Body of pancreas (tissue), 4 donors: Measurements from ENCODE around the gene COA5. TPM values are rescaled to one million over a fixed set of nuclear protein-coding genes. Genes with fewer than 3 reads are reported as not detected.

ENCODE experiments used
- ATAC-seq: fragments of 150-250 bp; one replicate; pipeline ENCODE4 v1.9.1; 2016
- DNase-seq, 4 donors: peaks; one replicate each; pipeline ENCODE4 v3.0.0-alpha.2; 2019
- H3K27ac ChIP-seq, 4 donors: fragments of 200-600 bp; sonication (generic); 1 replicate in 3 of 4; 2 replicates in 1 of 4; pipeline versions ENCODE4 v1.5.1 to v1.6.1; 2016 to 2019; ENCODE audit warnings: mild to moderate bottlenecking in 1 of 4, mixed read lengths in 1 of 4, moderate library complexity in 1 of 4
- H3K27me3 ChIP-seq, 2 donors: fragments of 200-600 bp; sonication (generic); one replicate each; pipeline ENCODE4 v1.6.0; 2016; ENCODE audit warnings: mild to moderate bottlenecking in 1 of 2
- H3K36me3 ChIP-seq, 2 donors: fragments of 200-600 bp; sonication (generic); replicated peaks in 1 of 2; 2 replicates each; pipeline ENCODE4 v1.5.1; 2016; ENCODE audit warnings: low read depth in 2 of 2; ENCODE audit not compliant: insufficient read depth in 1 of 2
- H3K4me1 ChIP-seq: fragments of 200-600 bp; sonication (generic); one replicate; pipeline ENCODE4 v1.6.0; 2016
- H3K4me3 ChIP-seq, 2 donors: fragments of 200-600 bp; sonication (generic); 1 replicate in 1 of 2; 2 replicates in 1 of 2; pipeline ENCODE4 v1.5.1; 2016 to 2019
- H3K9me3 ChIP-seq, 3 donors: fragments of 200-600 bp; sonication (generic); 1 replicate in 2 of 3; 2 replicates in 1 of 3; pipeline ENCODE4 v1.5.1; 2016
- CTCF ChIP-seq, 7 experiments: fragments of 450-650 bp in 4 of 7; fragments of 200-600 bp in 3 of 7; sonication (generic) in 3 of 7; IDR thresholded peaks; one replicate each; pipeline ENCODE4 v1.5.1; 2016 to 2019; ENCODE audit warnings: antibody characterized with exemption in 7 of 7
- POLR2A ChIP-seq, 3 donors: fragments of 450-650 bp; IDR thresholded peaks; one replicate each; pipeline ENCODE4 v1.6.1; 2016; ENCODE audit warnings: antibody characterized with exemption in 3 of 3, mild to moderate bottlenecking in 2 of 3
- WGBS, 2 donors: methylation state at CpG; one replicate each; pipeline ENCODE4 v1.1.5; 2017; 5-methylcytosine and 5-hydroxymethylcytosine counted together
- intact Hi-C: fragments of 100-400 bp; cut with DNase I; formaldehyde crosslinking; loops from one replicate; pipeline ENCODE4 v1.15.1; 2023
- total RNA-seq, 2 donors: library from RNA; depleted of rRNA; stranded (reverse); fragments of >200 nt; gene quantifications; one replicate each; pipeline ENCODE4 v1.1.0, GENCODE V29; 2016

COA5 gene
- total RNA-seq, 2 donors from 2014 or later: 20.1 to 39.2 TPM

GRCh38 chr2:98643496-98644100 is 35.3 kb upstream of the COA5 start:
- ATAC-seq: no peak
- peaks cover 4 to 17% of the 10 kb centered on the region in 2 donors for H3K36me3 ChIP-seq
- intact Hi-C loops: loop anchor here (10.0 kb wide), 1 partner anchor 421 kb away; no protein-coding TSS in a partner anchor
- TF ChIP-seq CTCF (IDR thresholded peaks at IDR 0.05) (no peak), POLR2A (IDR thresholded peaks at IDR 0.05) (no peak)
- H3K9me3 ChIP-seq: no peaks in the 10 kb centered on the region
- no peak overlapping the region for H3K4me3 ChIP-seq
- 80 to 88% methylated on average over 5 of the region's 5 CpGs for whole genome bisulfite sequencing, 2 donors
- H3K27ac ChIP-seq: no peak overlapping the region
- H3K27me3 ChIP-seq: no peaks in the 10 kb centered on the region
- no peaks in the 10 kb centered on the region for H3K4me1 ChIP-seq
- DNase-seq: no peak

GRCh38 chr2:98637401-98638147 is 29.3 kb upstream of the COA5 start:
- peaks cover 4 to 39% of the 10 kb centered on the region in 2 donors for H3K36me3 ChIP-seq
- WGBS, 2 donors: 78 to 85% methylated on average over 10 of the region's 10 CpGs
- no peak for DNase-seq

GRCh38 chr2:98634406-98635092 is 26.2 kb upstream of the COA5 start:
- ATAC-seq (no peak), DNase-seq (no peak)
- TF ChIP-seq POLR2A (IDR thresholded peaks at IDR 0.05) (no peak), CTCF (IDR thresholded peaks at IDR 0.05) (peak in 1 of 7 experiments; percentile 4)
- no peaks in the 10 kb centered on the region for H3K4me1 ChIP-seq
- H3K9me3 ChIP-seq: no peaks in the 10 kb centered on the region
- no peaks in the 10 kb centered on the region for H3K27me3 ChIP-seq
- H3K4me3 ChIP-seq: no peak overlapping the region
- 85% methylated on average over 9 of the region's 9 CpGs for WGBS, 2 donors
- peaks cover 4 to 47% of the 10 kb centered on the region in 2 donors for H3K36me3 ChIP-seq
- H3K27ac ChIP-seq: no peak overlapping the region
- intact Hi-C loops: no loop called here

More at GRCh38 chr2:98637401-98638147, 29.3 kb upstream of the COA5 start:
- intact Hi-C loops: no loop called here
- Histone ChIP-seq H3K4me1 (no peaks in the 10 kb centered on the region), H3K27me3 (no peaks in the 10 kb centered on the region), H3K27ac (no peak overlapping the region), H3K4me3 (no peak overlapping the region), H3K9me3 (no peaks in the 10 kb centered on the region)
- no peak for ATAC-seq
- no peak for TF ChIP-seq POLR2A (IDR thresholded peaks at IDR 0.05)
- TF ChIP-seq CTCF (IDR thresholded peaks at IDR 0.05): no peak

GRCh38 chr2:98632351-98632750 is 24.0 kb upstream of the COA5 start:
- ATAC-seq (no peak), DNase-seq (no peak)
- Histone ChIP-seq H3K4me1 (no peaks in the 10 kb centered on the region), H3K4me3 (no peak overlapping the region), H3K9me3 (no peaks in the 10 kb centered on the region), H3K27ac (no peak overlapping the region), H3K27me3 (no peaks in the 10 kb centered on the region), H3K36me3 (peaks cover 14 to 34% of the 10 kb centered on the region in 2 donors)
- intact Hi-C loops: no loop called here
- 92% methylated on average over 3 of the region's 3 CpGs for WGBS, 2 donors
- TF ChIP-seq CTCF (IDR thresholded peaks at IDR 0.05): no peak
- no peak for TF ChIP-seq POLR2A (IDR thresholded peaks at IDR 0.05)
